Chondrocyte (in vitro differentiated cells): ENCODE data around the gene MAGEB4. TPM values are rescaled to one million over a fixed set of nuclear protein-coding genes. Genes with fewer than 3 reads are reported as not detected.

Source experiments
- DNase-seq: peaks from one replicate; pipeline ENCODE4 v3.0.0; 2021; ENCODE audit warnings: mixed read lengths, low spot score
- H3K27ac Mint-ChIP-seq: one replicate; pipeline ENCODE4 v1.8.0; 2021; ENCODE audit warnings: mild to moderate bottlenecking, moderate library complexity, mixed read lengths; ENCODE audit not compliant: unreplicated experiment
- H3K27me3 Mint-ChIP-seq: 2 replicates; pipeline ENCODE4 v1.8.0; 2021; ENCODE audit warnings: low read depth, mixed read lengths
- H3K36me3 Mint-ChIP-seq: 2 replicates; pipeline ENCODE4 v1.8.0; 2021; ENCODE audit warnings: low read depth, mixed read lengths
- H3K4me1 Mint-ChIP-seq: 2 replicates; pipeline ENCODE4 v1.8.0; 2021; ENCODE audit warnings: low read depth, mild to moderate bottlenecking, mixed read lengths
- H3K4me3 Mint-ChIP-seq: one replicate; pipeline ENCODE4 v1.8.0; 2021; ENCODE audit warnings: mild to moderate bottlenecking, moderate library complexity, mixed read lengths; ENCODE audit not compliant: unreplicated experiment
- H3K9me3 Mint-ChIP-seq: 2 replicates; pipeline ENCODE4 v1.8.0; 2021; ENCODE audit warnings: low read depth, mixed read lengths
- CTCF ChIP-seq: fragments of 200-600 bp; sonication (generic); IDR thresholded peaks from 2 replicates; pipeline ENCODE4 v1.5.0; 2021; ENCODE audit warnings: antibody characterized with exemption, mild to moderate bottlenecking, moderate library complexity
- total RNA-seq: library from RNA; stranded (reverse); gene quantifications from 3 replicates; pipeline ENCODE4 v1.2.1, GENCODE V29; 2021

MAGEB4 gene
- total RNA-seq, 1 donor from 2014 or later: not detected

- DNase-seq: no peak
- Mint-ChIP-seq H3K27me3 (no peaks in the 10 kb centered on the region), H3K4me3 (no peak overlapping the region), H3K36me3 (no peaks in the 10 kb centered on the region), H3K9me3 (no peaks in the 10 kb centered on the region), H3K4me1 (peaks cover 21% of the 10 kb centered on the region), H3K27ac (peak overlapping the region; percentile 2)
- TF ChIP-seq CTCF: no peak
Observed at GRCh38 chrX:30282527-30282926, 40.7 kb downstream of the MAGEB4 start.

DNA sequence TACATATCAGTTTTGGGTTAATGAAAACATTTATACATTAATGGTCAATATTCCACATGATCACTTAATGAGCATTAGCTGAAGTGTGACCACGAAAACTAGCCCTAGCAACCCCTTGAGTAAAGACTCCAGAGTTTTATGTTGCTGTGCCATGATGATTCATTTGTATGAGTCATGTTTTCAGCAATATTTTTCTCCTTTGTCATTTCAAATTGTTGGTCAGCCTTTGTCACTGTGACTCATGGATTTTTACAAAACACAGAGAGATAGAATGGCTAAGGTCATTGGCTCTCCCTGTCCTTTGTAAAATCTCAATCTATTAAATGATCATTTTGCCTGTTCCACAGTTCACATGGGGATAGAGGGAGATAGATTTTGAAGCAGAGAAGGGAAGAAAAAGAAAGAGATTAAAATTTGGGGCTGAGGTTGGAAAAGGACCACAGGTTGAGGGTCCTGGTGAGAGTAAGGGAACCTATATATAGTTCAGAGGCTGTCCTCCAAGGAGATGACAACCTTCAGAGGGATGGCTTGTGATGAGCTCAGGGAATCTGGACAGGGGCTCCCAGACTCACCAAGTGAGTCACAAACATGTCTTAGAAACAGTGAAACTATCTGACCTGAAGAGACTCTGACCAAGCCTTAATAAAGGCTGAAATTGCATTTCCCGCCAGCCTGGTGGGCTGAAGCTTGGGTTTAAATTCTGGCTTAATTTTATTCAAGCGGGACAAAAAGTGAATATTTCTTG lies 41.8 kb downstream of the MAGEB4 start:
- Mint-ChIP-seq H3K27me3 (no peaks in the 10 kb centered on the region), H3K27ac (peak overlapping the region; percentile 92), H3K9me3 (no peaks in the 10 kb centered on the region), H3K4me3 (no peak overlapping the region), H3K4me1 (peaks cover 21% of the 10 kb centered on the region), H3K36me3 (no peaks in the 10 kb centered on the region)
- no peak for DNase-seq
- TF ChIP-seq CTCF: no peak

Other genes starting within 250 kb of the MAGEB4 start
- gene MAGEB2, start 26.4 kb upstream of the MAGEB4 start, total RNA-seq: not detected in 3 replicates
- gene MAGEB3, start 11.3 kb upstream of the MAGEB4 start, total RNA-seq: not detected in 3 replicates
- gene MAGEB1, start 5.1 kb downstream of the MAGEB4 start, total RNA-seq: not detected in 3 replicates
- gene NR0B1, start 67.4 kb downstream of the MAGEB4 start, total RNA-seq: not detected in 3 replicates